Colonic mucosa (tissue), 4 donors: ENCODE results near the gene TLR10. TPM values are rescaled to one million over a fixed set of nuclear protein-coding genes. Genes with fewer than 3 reads are reported as not detected.

Experiments
- DNase-seq: peaks from one replicate; pipeline ENCODE4 v3.0.0-alpha.2; 2020
- H3K27ac ChIP-seq: fragments of 200-600 bp; one replicate; pipeline ENCODE4 v1.8.0; 2021
- H3K27me3 ChIP-seq: fragments of 200-600 bp; one replicate; pipeline ENCODE4 v1.8.0; 2021
- H3K36me3 ChIP-seq: fragments of 200-600 bp; one replicate; pipeline ENCODE4 v1.8.0; 2021
- H3K4me1 ChIP-seq: fragments of 200-600 bp; one replicate; pipeline ENCODE4 v1.8.0; 2021; ENCODE audit warnings: mild to moderate bottlenecking
- H3K4me3 ChIP-seq: fragments of 200-600 bp; one replicate; pipeline ENCODE4 v1.8.0; 2021
- H3K9ac ChIP-seq, 2 donors: one replicate each; pipeline ENCODE4 v1.7.0; 2013; ENCODE audit warnings: control low read depth in 2 of 2, low read depth in 2 of 2, low read length in 2 of 2
- H3K9me3 ChIP-seq: fragments of 200-600 bp; one replicate; pipeline ENCODE4 v1.8.0; 2021
- intact Hi-C: fragments of 100-400 bp; cut with DNase I; formaldehyde crosslinking; loops from one replicate; pipeline ENCODE4 v1.14.1; 2022
- total RNA-seq, 2 donors: library from RNA; stranded (reverse); fragmentation: NEBNext Ultra II Directional in 1 of 2; extraction: Animal tissue kit (Norgen Biotek cat#: 25700) in 1 of 2; gene quantifications; one replicate each; pipeline ENCODE4 v1.2.1, GENCODE V29; 2021
- TF ChIP-seq, protein P1 (sequence below): fragments of 200-600 bp; IDR thresholded peaks from one replicate; pipeline ENCODE4 v1.8.0; 2022; ENCODE audit warnings: antibody characterized with exemption, mild to moderate bottlenecking
- donor health status: healthy.
- donor health status: DM: no; HTN: no; CAD: no.
- donor health status: DM: no; HTN: no; CAD: no.

The TLR10 gene, protein sequence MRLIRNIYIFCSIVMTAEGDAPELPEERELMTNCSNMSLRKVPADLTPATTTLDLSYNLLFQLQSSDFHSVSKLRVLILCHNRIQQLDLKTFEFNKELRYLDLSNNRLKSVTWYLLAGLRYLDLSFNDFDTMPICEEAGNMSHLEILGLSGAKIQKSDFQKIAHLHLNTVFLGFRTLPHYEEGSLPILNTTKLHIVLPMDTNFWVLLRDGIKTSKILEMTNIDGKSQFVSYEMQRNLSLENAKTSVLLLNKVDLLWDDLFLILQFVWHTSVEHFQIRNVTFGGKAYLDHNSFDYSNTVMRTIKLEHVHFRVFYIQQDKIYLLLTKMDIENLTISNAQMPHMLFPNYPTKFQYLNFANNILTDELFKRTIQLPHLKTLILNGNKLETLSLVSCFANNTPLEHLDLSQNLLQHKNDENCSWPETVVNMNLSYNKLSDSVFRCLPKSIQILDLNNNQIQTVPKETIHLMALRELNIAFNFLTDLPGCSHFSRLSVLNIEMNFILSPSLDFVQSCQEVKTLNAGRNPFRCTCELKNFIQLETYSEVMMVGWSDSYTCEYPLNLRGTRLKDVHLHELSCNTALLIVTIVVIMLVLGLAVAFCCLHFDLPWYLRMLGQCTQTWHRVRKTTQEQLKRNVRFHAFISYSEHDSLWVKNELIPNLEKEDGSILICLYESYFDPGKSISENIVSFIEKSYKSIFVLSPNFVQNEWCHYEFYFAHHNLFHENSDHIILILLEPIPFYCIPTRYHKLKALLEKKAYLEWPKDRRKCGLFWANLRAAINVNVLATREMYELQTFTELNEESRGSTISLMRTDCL
- under 1 TPM; 0.20 to 0.24 TPM for total RNA-seq

DNA sequence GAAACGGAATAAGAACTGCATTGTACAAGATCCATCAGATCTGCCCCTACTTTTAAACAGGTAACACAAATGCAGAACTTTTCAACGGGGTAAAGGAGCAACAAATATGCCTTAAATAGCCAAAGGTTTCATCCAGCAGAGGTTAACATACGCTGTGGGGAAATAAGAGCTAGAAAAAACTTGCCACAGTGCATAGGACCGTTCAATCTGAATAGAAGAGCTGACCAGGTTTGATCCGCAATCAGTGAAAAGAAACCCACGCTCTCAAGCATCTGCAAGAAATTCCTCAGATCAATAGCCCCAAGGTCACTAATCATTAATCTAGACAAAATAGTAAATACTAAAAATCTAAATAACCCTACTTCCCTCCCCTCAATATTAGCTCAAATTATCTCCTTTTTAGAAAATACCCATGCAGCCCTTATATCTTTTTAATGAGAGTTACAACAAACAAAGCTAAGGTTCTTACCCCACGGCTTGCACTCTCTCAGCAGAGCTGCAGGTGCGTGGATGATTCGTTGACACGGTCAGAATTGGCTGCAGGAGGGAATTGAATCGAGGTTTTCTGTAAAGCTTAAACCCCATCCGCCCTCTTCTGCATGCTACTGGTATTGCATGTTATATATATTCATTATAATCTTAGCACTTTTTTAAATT, at the start of gene TLR10:
Gene TLR10, minus strand, starts transcription at position 539 of the 657 bp plus-strand sequence. CDS start 7,400 bp downstream, outside the sequence.
- no peaks in the 10 kb centered on the region for H3K27me3 ChIP-seq
- no peaks in the 10 kb centered on the region for H3K9me3 ChIP-seq
- H3K36me3 ChIP-seq = no peaks in the 10 kb centered on the region
- H3K4me1 ChIP-seq = no peaks in the 10 kb centered on the region
- H3K27ac ChIP-seq = no peak within 1 kb of the TSS
- intact Hi-C loops = no loop called here
- TF ChIP-seq, protein P1, sequence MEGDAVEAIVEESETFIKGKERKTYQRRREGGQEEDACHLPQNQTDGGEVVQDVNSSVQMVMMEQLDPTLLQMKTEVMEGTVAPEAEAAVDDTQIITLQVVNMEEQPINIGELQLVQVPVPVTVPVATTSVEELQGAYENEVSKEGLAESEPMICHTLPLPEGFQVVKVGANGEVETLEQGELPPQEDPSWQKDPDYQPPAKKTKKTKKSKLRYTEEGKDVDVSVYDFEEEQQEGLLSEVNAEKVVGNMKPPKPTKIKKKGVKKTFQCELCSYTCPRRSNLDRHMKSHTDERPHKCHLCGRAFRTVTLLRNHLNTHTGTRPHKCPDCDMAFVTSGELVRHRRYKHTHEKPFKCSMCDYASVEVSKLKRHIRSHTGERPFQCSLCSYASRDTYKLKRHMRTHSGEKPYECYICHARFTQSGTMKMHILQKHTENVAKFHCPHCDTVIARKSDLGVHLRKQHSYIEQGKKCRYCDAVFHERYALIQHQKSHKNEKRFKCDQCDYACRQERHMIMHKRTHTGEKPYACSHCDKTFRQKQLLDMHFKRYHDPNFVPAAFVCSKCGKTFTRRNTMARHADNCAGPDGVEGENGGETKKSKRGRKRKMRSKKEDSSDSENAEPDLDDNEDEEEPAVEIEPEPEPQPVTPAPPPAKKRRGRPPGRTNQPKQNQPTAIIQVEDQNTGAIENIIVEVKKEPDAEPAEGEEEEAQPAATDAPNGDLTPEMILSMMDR = peak; percentile 69
- DNase-seq = peak; percentile 64
- H3K4me3 ChIP-seq = no peak within 1 kb of the TSS
- H3K9ac ChIP-seq = no peak within 1 kb of the TSS

DNA sequence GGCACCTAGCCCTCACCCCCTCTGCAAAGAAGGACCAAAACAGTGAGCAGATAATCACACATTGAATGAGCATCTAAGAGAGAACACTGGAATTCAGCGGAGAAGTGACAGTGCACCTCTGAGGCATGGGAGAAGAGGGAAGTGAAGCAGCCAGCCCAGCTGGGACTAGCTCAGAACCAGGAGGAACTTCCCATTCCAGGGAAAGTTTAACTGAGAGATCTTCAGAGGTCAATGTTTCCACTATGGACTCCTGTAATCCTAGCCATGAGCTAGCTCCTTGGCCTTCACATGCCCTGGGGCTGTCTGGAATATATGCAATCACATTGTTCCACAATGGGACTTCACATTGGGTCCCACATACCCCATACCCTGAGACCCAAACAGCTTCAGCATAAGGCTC, 49.4 kb upstream of the TLR10 start:
- Histone ChIP-seq H3K9me3 (peaks cover 3% of the 10 kb centered on the region), H3K27me3 (no peaks in the 10 kb centered on the region)
- TF ChIP-seq, protein P1 = no peak

DNA sequence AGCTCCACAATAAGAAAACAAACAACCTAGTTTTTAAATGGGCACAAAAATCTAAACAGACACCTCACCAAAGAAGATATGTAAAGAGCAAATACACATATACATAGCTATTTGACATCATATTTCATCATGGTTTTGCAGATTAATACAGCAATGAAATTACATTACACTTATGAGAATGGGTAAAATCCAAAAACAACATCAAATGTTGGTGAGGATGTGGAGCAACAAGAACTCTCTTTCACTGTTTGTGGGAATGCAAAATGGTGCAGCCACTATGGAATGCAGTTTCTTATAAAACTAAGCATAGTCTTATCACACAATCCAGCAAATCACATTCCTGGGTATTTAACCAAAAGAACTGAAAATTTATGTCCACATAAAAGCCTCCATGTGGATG, 48.9 kb upstream of the TLR10 start:
- Histone ChIP-seq H3K27me3 (no peaks in the 10 kb centered on the region), H3K4me1 (no peaks in the 10 kb centered on the region), H3K27ac (no peak overlapping the region), H3K36me3 (no peaks in the 10 kb centered on the region), H3K9me3 (peaks cover 3% of the 10 kb centered on the region), H3K9ac (no peak overlapping the region), H3K4me3 (no peak overlapping the region)
- intact Hi-C loops = no loop called here
- TF ChIP-seq, protein P1 = no peak
- no peak for DNase-seq

More for the DNA sequence above, 49.4 kb upstream of the TLR10 start:
- Histone ChIP-seq H3K4me1 (no peaks in the 10 kb centered on the region), H3K27ac (no peak overlapping the region), H3K36me3 (no peaks in the 10 kb centered on the region), H3K4me3 (no peak overlapping the region), H3K9ac (no peak overlapping the region)
- DNase-seq = no peak
- intact Hi-C loops = no loop called here

DNA sequence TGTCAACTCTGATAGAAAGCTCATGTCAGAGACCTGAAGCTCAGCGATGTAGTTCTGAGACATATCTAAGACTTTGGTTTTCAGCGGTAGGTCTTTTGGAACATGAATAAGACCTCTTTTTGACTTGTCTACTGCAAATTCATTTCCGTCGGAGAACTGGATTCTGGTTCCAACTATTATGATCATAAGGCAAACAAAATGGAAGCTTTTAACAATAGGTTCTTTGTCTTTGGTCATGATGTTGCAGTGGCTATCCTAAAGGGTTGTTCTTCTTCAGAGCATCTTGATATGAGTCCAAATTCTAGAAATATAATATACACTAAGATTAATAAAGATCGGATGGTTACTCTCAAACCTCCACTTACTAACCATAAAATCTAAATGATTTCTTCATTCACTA, 46.4 kb upstream of the TLR10 start:
- Histone ChIP-seq H3K36me3 (no peaks in the 10 kb centered on the region), H3K9ac (no peak overlapping the region), H3K4me1 (no peaks in the 10 kb centered on the region), H3K27ac (no peak overlapping the region), H3K9me3 (no peaks in the 10 kb centered on the region), H3K4me3 (no peak overlapping the region), H3K27me3 (no peaks in the 10 kb centered on the region)
- intact Hi-C loops = no loop called here
- no peak for DNase-seq
- TF ChIP-seq, protein P1 = no peak

DNA sequence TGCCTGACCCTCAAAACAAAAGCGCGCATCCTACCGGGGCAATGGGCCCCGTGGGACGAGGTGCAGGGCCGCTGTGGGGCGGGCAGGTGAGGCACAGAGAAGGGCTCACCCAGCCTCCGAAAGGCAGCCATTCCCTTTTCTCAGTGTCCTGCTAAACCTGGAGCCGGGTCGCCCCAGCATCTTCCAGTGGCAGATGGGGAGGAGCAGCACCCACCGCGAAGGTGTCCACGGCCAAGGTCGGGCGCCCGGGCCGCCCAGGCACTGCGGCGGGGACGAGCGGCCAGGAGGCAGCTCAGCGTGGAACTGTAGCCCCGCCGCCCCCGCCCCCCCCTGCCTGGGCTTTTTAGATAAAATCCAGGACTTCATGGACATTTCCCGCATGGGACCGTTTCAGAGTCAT, 41.0 kb upstream of the TLR10 start:
- no peaks in the 10 kb centered on the region for H3K36me3 ChIP-seq
- no peak for DNase-seq
- no peaks in the 10 kb centered on the region for H3K4me1 ChIP-seq
- no peak overlapping the region for H3K9ac ChIP-seq
- H3K4me3 ChIP-seq = no peak overlapping the region
- intact Hi-C loops = no loop called here
- H3K27ac ChIP-seq = no peak overlapping the region
- no peaks in the 10 kb centered on the region for H3K9me3 ChIP-seq
- H3K27me3 ChIP-seq = no peaks in the 10 kb centered on the region
- TF ChIP-seq, protein P1 = no peak
